ENCODE measurements around the gene VPS13C. TPM values are rescaled to one million over a fixed set of nuclear protein-coding genes. Genes with fewer than 3 reads are reported as not detected.

The VPS13C gene
- total RNA-seq, 1 donor from 2014 or later: 51.6 TPM

DNA sequence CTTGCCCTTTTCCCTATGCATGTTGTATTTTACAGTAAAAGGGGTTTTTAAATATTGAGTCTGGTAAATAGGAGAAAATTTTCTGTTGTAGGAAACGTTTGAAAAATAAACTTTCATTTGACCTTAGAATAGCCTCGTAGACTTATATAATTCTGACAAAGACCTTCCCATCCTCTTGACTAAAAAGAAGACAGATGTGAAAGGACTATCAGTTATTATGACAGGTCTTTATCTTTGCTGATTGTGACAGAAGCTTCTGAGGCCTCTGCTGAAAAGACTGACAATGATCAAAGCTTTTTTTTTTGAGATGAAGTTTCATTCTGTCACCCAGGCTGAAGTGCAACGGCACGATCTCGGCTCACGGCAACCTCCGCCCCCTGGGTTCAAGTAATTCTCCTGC, 30.7 kb upstream of the VPS13C start:
- H4K20me1 ChIP-seq (ENCODE audit: low read depth): no peaks in the 10 kb centered on the region
- H3K4me1 Mint-ChIP-seq: no peaks in the 10 kb centered on the region
- H3K36me3 Mint-ChIP-seq: no peaks in the 10 kb centered on the region
- H3K27ac ChIP-seq: no peak overlapping the region
- no peak overlapping the region for H3K9ac ChIP-seq
- H3K27ac Mint-ChIP-seq: no peak overlapping the region
- no peaks in the 10 kb centered on the region for H3K4me1 ChIP-seq
- H2AFZ ChIP-seq (replicated peaks): no peak overlapping the region
- H3K4me2 ChIP-seq: no peak overlapping the region
- no peaks in the 10 kb centered on the region for H3K9me3 ChIP-seq (ENCODE audit: low read depth)
- no peaks in the 10 kb centered on the region for H3K9me3 Mint-ChIP-seq
- no peaks in the 10 kb centered on the region for H3K27me3 ChIP-seq
- no peak for DNase-seq (ENCODE audit: low spot score)
- no peak overlapping the region for H3K4me3 Mint-ChIP-seq
- H3K27me3 Mint-ChIP-seq (ENCODE audit: insufficient read depth, low read depth): no peaks in the 10 kb centered on the region
- H3K36me3 ChIP-seq: no peaks in the 10 kb centered on the region
- no peaks in the 10 kb centered on the region for H3K79me2 ChIP-seq (ENCODE audit: low read depth)
- no peak overlapping the region for H3K4me3 ChIP-seq
- H3F3A ChIP-seq (ENCODE audit: low read depth): no peaks in the 10 kb centered on the region
- TF ChIP-seq EZH2 (IDR thresholded peaks at IDR 0.05) (no peak), EZH2phosphoT487 (IDR thresholded peaks at IDR 0.05) (no peak)
- TF ChIP-seq, protein P1, sequence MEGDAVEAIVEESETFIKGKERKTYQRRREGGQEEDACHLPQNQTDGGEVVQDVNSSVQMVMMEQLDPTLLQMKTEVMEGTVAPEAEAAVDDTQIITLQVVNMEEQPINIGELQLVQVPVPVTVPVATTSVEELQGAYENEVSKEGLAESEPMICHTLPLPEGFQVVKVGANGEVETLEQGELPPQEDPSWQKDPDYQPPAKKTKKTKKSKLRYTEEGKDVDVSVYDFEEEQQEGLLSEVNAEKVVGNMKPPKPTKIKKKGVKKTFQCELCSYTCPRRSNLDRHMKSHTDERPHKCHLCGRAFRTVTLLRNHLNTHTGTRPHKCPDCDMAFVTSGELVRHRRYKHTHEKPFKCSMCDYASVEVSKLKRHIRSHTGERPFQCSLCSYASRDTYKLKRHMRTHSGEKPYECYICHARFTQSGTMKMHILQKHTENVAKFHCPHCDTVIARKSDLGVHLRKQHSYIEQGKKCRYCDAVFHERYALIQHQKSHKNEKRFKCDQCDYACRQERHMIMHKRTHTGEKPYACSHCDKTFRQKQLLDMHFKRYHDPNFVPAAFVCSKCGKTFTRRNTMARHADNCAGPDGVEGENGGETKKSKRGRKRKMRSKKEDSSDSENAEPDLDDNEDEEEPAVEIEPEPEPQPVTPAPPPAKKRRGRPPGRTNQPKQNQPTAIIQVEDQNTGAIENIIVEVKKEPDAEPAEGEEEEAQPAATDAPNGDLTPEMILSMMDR (IDR thresholded peaks at IDR 0.05): no peak

DNA sequence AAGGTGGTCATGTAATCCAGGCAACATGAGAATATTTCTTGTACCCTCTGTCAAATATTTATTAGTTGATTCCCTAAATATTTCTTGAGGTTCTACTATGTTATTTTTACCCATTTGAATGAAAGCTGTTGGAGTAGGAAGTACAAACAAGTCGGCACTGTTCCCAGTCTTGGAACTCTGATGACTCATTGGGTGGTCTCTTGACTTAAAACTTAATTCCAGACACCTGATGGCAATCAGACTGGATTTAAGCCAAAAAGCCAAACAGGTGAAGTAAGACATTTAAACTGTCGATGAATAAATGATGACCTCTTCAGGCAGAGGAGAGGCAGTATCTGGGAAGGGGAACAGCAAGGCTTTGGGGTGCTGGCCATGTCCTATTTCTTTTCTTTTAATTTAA, 29.4 kb upstream of the VPS13C start:
- Histone ChIP-seq H3K4me2 (no peak overlapping the region), H3K9me3 (ENCODE audit: low read depth) (no peaks in the 10 kb centered on the region), H4K20me1 (ENCODE audit: low read depth) (no peaks in the 10 kb centered on the region), H3K27ac (no peak overlapping the region), H3K4me1 (no peaks in the 10 kb centered on the region), H2AFZ (replicated peaks) (no peak overlapping the region), H3K79me2 (ENCODE audit: low read depth) (no peaks in the 10 kb centered on the region), H3K4me3 (no peak overlapping the region), H3K9ac (no peak overlapping the region), H3K27me3 (no peaks in the 10 kb centered on the region), H3K36me3 (no peaks in the 10 kb centered on the region), H3F3A (ENCODE audit: low read depth) (no peaks in the 10 kb centered on the region)
- H3K4me1 Mint-ChIP-seq: peaks cover 1% of the 10 kb centered on the region
- TF ChIP-seq EZH2 (IDR thresholded peaks at IDR 0.05) (no peak), EZH2phosphoT487 (IDR thresholded peaks at IDR 0.05) (no peak)
- TF ChIP-seq, protein P1 (IDR thresholded peaks at IDR 0.05): no peak
- no peaks in the 10 kb centered on the region for H3K27me3 Mint-ChIP-seq (ENCODE audit: insufficient read depth, low read depth)
- no peak overlapping the region for H3K4me3 Mint-ChIP-seq
- DNase-seq (ENCODE audit: low spot score): no peak
- H3K9me3 Mint-ChIP-seq: no peaks in the 10 kb centered on the region
- no peaks in the 10 kb centered on the region for H3K36me3 Mint-ChIP-seq
- H3K27ac Mint-ChIP-seq: no peak overlapping the region

DNA sequence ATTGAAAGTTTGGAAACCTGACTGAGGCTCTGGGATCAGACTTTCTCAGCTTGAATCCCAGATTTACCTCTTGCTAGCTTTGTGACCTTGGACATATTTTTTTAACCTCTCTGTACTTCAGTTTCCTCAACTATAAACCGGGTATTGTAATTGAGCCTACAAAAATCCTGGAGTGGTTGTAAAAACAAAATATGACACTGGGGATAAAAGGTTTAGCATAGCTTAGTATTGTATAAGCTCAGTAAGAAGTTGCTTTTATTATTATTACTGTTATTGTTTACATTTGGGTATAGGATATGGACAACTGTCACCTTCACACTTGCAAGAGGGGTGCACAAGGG, 28.1 kb upstream of the VPS13C start:
- Mint-ChIP-seq H3K27ac (no peak overlapping the region), H3K4me1 (peaks cover 12% of the 10 kb centered on the region), H3K4me3 (no peak overlapping the region), H3K36me3 (no peaks in the 10 kb centered on the region), H3K27me3 (ENCODE audit: insufficient read depth, low read depth) (no peaks in the 10 kb centered on the region), H3K9me3 (no peaks in the 10 kb centered on the region)
- Histone ChIP-seq H3K9me3 (ENCODE audit: low read depth) (no peaks in the 10 kb centered on the region), H3K79me2 (ENCODE audit: low read depth) (no peaks in the 10 kb centered on the region), H3K4me3 (no peak overlapping the region), H3K9ac (no peak overlapping the region), H3K27ac (no peak overlapping the region), H4K20me1 (ENCODE audit: low read depth) (no peaks in the 10 kb centered on the region), H3K36me3 (no peaks in the 10 kb centered on the region), H2AFZ (replicated peaks) (no peak overlapping the region), H3K4me2 (no peak overlapping the region), H3K4me1 (no peaks in the 10 kb centered on the region), H3F3A (ENCODE audit: low read depth) (no peaks in the 10 kb centered on the region), H3K27me3 (no peaks in the 10 kb centered on the region)
- DNase-seq (ENCODE audit: low spot score): no peak
- TF ChIP-seq EZH2phosphoT487 (IDR thresholded peaks at IDR 0.05) (no peak), EZH2 (IDR thresholded peaks at IDR 0.05) (no peak)
- TF ChIP-seq, protein P1 (IDR thresholded peaks at IDR 0.05): no peak

Data from neural progenitor cell (in vitro differentiated cells).